Epidermal melanocyte (primary cell): Measurements from ENCODE around the gene FAHD2A.
"Not testable (repeated sequence)": the region's sequence is repeated elsewhere in the genome, so short reads cannot be mapped to it uniquely, and the experiment has no call there.

Experiments used
- DNase-seq: peaks from one replicate; pipeline ENCODE4 v3.0.0; 2011; ENCODE audit warnings: low spot score; ENCODE audit not compliant: insufficient read length

The FAHD2A gene

DNA sequence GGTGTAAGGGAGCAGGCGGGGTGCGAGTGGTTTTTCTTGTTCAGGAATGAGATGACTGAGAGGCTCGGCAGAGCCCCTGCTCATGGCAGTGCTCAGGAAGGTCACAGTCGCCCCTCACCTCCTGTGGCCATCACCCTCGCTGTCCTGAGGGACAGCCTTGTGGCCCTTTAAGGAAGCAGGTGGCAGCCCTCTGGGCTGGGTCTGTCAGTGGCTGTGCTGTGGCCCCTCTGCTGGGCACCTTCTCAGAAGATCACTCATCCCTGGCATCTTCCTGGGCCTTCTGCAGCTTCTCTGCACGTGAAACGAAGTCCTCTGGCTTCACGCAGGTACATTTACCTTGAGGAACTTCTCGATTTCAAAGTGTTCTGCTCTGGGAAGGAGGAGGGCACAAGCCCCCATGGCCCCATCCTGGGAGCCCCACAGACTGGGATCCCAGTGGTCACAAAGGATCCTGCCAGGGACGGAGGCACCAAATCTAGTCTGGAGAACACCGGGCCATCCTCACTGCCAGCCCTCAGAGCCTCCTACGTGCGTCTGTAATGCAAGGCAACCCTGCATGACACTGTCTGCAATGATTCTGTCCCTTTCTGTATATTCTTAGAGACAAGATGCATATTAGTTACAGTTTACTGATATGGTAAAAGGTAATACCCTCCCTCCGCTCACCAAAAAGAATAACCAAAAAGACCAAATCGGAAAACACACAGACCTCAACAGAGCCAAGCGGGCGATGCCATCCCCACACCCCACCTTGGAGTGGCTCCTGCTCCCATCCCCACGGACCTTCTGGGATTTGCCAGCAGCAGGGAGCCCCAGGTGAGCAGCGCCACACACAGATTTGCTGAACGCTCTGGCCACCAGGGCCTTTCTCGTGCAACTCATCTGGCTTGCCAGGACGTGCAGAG, 25.9 kb upstream of the FAHD2A start:
- no peak for DNase-seq

DNA sequence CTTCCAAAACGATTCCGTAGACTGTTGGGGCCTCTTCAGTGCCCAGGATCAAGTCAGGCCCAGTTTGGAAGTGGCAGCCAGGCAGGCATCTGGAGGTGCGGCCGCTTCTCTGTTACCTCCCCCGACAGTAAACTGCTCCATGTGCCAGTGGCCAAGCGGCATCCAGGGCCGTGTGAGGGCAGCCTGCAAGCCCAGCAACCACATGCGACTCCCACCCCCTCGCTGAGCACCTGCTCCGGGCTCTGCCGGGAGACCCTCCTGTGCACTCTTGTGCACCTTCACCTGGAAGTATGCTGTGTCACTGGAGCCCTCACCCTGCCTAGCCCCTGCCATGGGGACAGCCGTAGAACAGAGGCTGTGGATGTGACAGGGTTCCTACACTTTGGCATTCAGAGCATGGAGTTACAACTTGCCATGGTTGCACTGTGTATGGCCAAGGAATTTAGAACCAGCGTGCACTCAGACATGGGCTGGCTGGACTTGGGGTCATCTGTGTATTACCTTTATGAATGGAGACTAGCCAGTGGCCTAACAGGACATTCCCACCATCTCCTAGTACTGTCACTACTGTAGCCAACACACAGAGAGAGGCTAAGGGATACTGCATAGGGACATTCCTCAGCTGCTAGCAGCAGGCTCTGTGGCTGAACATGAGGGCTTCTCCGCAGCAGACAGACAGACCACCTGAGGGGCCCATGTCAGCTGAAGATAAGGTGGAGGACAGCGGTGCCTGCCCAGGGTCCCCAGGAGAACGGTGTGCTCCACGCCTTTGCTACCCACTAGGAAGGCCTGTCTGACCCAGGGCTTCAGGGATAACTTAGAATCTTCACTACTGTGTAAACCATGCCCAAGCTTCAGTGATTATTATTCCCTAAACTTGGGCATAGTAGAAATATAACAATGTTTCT, 25.0 kb upstream of the FAHD2A start:
- DNase-seq = no peak

DNA sequence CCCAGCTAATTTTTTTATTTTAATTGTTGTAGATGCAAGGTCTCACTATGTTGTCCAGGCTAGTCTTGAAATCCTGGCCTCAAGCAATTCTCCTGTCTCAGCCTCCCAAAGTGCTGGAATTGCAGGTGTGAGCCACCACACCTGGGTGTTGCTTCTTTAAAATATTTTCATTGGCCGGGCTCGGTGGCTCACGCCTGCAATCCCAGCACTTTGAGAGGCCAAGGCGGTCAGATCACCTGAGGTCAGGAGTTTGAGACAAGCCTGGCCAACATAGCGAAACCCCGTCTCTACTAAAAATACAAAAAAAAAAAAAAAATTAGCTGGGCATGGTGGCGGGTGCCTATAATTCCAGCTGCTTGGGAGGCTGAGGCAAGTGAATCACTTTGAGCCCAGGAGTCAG, 24.2 kb upstream of the FAHD2A start:
- DNase-seq = not testable (repeated sequence)

DNA sequence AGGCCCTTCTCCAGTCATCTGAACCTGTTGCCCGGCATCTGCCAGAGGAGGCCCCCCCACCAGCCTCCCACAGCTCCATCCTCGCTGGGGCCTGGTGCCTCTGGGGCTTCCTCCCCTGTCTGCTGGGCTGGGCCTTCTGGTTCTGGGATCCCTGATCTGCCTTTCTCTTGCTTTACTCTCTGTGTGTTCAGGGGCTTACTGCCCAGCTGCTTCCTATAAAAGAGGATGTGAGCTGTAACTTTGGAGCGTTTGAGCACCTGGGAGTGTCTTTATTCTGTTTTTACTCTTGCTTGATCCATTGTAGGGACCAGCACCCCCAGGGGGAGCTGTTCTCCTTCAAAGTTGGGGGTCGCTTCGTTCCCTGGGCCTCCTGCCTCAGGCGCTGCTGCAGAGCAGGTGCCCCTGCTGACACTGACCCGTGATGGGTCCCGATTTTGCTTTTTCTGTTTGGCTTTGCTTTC, 23.1 kb upstream of the FAHD2A start:
- no peak for DNase-seq

DNA sequence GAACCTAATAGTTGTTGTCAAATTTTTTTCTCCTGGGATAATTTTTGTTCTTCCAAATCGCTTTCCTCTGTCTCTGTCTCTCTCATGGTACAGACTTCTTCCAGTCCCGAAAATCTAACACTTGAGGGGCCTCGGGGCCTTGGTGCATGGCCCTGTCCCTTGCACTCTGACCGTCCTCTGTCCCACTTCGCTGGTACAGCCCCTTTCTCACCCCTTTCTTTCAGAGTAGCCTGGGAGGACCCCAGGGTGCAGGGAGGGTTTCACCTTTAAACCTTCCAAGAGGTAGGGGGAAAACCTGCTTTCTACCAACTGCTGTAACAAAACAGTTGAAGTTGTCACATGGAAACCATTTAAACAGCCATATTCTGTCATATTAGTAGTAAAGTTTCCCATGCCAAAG, 22.2 kb upstream of the FAHD2A start:
- DNase-seq = no peak

DNA sequence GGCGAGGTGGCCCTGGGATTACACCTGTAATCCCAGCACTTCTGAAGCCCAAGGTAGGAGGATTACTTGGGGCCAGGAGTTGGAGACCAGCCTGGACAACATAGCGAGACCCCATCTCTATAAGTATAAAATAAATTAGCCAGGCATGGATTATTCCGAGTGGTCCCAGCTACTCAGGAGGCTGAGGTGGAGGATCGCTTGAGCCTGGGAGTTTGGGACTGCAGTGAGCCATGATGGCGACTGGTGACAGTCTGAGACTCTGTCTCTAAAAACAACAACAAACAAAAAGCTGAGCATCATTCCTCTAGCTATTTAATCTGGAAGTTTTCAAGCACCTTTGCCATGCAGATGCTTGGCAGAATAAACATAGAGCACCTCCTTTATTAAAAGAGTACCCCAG, 21.8 kb upstream of the FAHD2A start:
- DNase-seq = no peak

DNA sequence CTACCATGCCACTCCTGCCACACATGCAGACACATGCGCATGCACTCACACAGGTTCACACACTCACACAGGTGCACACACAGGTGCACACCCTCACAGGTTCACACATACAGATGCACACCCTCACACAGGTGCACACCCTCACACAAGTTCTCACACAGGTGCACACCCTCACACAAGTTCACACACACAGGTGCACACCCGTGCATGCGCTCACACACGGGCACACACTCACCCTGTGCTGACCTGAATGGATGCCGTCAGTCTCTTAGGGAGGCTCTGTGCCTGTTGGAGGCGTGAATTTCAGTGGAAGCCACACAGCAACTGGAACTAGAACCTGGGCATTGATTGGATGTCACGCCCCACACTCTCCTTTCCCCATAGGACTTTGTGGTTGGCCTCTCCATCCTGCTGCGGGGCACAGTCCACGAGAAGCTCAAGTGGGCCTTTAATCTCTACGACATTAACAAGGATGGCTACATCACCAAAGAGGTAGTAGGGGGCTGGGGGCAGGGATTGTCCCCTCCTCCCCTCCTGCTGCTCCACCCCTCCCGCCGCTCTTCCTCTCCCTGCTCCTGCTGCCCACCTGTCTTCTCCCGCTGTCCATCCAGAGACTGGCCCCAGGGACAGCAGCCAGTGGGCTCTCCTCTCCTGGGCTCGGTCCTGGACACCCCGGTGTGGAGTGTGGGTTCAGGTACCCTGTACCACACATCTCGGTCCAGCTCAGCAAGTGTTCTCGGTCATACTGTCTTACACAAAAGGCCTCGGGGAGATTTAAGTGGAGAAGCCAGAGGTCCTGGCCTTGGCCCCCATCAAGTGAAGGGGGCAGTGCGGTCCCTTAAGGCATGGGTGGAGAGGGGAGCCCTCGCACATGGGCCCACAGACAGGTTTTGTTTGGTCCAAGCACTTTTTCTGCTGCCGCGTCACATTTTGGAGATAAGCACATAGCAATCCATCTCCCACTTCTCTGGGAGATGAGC, 21.0 kb upstream of the FAHD2A start:
- DNase-seq = no peak

DNA sequence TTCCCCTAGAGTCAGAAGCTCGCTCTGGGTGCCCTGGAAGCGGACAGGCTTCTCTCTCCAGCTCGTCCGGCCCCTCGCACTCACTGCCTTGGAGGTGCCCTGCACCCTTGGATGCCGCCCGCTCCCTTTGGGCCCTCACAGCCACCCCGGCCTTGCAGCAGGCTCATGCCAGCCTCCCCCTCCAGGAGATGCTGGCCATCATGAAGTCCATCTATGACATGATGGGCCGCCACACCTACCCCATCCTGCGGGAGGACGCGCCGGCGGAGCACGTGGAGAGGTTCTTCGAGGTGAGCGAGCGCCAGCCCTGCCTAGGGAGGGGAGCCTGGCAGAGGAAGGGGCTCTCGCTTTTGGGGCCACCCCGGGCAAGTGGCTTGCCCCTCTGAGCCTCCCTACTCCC, 20.3 kb upstream of the FAHD2A start:
- no peak for DNase-seq

DNA sequence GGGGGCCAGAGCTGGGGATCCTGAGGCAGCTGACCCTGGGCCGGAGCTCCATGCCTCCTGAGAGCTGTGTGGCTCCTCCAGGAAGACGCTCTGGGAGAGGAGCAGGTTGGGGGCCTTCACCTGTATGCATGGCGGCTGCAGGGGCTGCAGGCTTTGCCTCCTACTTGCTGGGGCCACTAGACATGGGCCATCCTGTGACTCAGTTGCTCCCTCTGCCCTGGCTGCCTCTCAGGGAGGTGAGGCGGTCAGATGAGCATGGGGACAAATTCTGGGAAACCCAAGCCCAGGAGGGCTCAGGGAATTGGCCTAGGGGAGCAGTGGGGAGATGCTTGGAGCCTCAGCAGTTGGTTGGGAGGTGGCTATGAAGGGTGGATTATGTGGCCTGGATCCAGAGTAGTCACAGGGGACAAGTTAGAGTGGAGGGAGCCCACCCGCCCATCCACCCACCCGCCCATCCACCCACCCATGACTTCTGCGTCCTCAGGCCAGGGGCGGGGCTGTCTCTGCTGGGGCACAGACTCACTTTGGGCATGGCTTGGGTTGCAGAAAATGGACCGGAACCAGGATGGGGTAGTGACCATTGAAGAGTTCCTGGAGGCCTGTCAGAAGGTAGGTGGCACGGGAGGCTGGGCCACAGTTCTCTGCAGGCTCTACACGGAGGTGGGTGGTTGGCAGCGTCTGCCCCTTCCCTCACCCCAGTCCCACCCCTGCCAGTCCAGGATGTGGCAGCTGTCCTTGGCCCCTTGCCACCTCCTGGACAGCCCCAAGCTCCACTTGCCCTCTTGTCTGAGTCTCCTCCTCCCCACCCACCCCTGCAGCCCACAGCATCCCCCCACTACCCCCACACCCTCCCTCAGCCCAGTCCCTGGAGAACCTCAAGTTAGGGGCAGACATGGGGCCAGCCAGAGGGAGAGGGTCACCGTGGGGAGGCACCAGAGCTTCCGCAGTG, 19.5 kb upstream of the FAHD2A start:
- DNase-seq = no peak

DNA sequence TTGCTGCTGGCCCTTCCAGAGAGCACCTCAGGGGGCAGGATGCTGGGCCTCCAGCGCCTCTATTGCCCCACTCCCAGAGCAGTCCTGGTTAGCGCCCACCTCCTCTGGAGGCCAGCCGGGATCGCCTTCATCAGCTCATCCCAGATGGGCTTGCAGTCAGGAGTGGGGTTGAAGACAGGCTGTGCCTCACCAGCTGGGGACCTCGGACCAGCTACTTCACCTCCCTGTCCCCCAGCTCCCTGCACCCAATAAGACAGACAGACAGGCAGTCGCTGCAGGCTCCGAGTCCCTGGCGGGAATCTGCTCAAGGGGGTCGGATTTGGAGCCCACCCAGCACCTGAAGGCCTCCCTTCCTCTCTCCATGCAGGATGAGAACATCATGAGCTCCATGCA, 18.9 kb upstream of the FAHD2A start:
- no peak for DNase-seq

DNA sequence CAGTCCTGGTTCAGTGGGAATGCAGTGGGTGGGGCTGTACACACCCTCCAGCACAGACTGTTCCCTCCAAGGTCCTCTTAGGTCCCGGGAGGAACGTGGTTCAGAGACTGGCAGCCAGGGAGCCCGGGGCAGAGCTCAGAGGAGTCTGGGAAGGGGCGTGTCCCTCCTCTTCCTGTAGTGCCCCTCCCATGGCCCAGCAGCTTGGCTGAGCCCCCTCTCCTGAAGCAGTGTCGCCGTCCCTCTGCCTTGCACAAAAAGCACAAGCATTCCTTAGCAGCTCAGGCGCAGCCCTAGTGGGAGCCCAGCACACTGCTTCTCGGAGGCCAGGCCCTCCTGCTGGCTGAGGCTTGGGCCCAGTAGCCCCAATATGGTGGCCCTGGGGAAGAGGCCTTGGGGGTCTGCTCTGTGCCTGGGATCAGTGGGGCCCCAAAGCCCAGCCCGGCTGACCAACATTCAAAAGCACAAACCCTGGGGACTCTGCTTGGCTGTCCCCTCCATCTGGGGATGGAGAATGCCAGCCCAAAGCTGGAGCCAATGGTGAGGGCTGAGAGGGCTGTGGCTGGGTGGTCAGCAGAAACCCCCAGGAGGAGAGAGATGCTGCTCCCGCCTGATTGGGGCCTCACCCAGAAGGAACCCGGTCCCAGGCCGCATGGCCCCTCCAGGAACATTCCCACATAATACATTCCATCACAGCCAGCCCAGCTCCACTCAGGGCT, 17.5 kb upstream of the FAHD2A start:
- DNase-seq = no peak

DNA sequence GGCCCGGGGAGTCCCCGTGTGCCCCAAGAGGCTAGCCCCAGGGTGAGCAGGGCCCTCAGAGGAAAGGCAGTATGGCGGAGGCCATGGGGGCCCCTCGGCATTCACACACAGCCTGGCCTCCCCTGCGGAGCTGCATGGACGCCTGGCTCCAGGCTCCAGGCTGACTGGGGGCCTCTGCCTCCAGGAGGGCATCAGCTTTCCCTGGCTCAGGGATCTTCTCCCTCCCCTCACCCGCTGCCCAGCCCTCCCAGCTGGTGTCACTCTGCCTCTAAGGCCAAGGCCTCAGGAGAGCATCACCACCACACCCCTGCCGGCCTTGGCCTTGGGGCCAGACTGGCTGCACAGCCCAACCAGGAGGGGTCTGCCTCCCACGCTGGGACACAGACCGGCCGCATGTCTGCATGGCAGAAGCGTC, 16.9 kb upstream of the FAHD2A start:
- no peak for DNase-seq

DNA sequence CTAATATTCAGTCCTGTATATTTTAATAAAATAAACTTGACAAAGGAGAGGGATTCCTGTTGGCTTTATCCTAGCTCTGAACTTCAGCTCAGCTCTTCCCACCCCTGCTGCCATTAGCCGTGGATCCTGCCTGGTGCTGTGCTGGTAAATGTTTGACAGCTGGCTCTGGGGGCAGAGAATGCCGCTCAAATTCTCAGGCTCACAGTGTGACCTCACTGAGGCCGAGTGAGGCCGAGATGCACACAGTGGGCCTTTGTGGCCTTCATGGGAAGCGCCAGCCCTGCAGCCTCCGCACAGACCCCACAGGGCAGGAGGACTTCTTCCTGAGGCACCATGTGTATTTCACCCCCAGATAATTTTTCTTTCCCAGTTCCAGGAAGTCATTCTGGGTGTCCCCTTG, 16.5 kb upstream of the FAHD2A start:
- no peak for DNase-seq

DNA sequence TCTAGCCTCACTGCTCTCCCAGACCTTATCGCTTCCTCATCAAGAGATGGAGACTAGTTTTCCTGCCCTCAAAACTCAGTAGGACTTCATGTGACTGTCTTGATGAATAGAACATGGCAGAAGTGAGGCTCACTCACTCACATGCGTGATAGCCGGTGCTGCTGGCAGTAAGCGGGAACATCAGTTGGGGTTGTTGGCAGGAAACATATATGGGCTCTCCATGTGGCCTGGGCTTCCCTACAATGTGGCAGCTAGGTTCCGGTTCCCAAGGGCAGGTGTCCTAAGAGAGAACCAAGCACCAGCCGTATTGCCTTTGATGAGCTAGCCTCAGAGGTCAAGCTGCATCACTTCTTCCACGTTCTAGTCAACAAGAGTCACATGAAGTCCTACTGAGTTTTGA, 15.2 kb upstream of the FAHD2A start:
- no peak for DNase-seq

DNA sequence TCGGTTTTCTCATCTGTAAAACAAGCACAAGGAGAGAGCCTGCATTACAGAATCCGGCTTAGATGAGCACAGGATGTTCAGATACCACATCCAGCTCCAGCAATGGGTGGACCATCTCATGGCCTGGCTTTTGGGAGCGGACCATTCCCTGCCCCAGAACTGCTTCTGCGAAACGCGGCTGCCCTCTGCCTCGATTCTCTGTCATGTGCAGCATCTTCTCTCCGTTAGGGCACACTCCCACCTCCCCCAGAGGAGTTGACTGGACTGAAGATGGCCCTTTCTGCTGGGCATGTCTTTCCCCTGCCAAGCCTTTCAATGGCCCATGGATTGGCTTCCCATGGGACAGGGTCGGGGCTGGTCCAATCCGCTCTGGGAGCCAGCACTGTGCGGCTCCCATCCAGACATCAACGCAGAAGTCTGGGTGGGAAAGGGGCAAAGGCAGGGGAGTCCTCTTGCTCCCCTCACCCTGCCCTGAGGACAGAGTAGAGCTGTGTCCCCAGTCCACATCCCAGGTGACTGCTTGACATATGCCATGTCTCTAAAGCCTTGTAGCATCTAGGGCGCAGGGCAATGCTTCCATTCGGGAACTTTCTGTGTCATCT, 14.3 kb upstream of the FAHD2A start:
- DNase-seq = no peak

DNA sequence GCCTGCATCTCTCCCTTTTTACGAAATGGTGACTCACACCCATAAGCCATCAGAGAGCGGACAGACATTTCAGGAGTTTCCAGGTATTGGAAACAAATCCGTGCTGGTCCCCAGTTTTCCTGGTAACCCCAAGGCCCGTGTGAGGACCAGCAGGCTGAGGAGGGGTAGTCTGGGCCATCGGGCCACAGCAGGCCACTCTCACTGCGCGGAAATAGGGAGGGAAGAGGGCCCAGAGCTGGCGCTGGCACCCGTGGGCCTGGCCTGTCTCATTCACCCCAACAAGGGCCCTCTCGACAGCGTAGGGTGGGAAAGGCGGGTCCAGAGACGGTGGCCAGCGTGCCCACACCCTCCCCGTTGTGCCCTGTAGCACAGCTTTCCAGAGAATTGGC, 13.7 kb upstream of the FAHD2A start:
- no peak for DNase-seq

DNA sequence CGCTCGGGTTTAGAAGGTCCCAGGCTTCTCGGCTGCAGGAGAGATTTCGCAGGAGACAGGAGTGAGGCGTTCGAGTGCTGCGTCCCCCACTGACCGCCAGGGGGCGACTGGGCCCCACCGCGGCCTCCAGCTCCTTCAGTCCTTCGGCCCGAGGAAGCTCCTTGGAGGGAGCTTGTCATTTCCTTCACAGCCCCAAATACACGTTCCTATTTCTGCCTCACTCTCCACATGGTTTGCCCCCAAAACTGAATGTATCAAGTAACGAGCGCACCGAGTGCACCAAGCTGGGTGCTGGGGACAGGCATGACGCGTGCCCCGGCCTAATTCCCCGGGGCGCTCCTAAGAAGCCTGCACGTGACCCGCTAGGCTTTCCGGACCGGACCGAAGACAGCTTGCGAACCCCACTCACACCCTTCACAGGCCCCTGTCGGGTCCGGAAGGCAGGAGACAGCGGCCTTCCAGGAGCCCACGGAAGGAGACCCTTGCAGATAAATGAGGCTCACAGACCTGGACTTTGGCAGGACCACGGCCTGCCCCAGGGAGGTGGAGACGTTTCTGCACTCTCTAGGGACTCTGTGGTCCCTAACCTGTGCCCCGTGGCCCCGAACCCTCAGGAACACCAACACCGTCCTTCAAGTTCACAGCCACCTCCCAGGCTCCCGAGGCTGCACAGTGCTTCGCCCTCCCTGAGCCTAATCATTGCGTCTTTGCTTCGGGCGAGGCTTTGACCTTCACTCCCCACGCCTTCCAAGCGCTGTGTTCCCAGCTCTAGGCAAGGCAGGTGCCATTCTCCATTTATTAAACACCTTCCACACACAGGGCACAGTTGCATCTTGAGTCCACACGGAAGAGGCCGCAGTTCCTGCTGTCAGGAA, 13.0 kb upstream of the FAHD2A start:
- peak; percentile 73 for DNase-seq

DNA sequence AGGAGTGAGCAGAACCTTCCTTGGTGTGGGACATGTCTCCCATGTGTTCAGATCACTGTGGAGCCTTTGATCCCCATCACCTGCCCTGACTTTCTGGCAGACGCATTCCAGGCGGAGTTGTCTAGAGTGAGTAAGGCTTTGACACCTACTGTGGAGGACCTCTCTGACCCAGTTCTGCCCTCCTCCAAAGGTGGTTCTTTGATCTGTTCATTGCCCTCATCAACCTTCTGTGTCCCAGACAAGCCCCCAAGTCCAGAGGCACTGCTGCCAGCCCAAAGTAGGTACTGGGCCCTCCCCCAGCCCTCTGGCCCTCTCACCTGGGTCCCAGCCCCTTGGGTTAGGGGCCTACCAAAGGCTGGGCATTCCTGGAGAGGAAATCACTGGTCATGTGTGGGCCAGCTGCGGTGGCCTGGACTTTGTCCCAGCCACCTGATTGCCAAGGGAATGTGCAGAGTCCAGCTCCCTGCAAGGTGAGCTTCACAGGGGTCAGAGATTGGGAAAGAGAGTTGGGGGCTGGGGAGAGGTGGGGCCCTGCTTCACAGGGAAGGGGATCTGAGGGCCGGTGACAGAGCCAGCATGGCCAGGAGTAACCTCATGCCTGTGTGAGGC, 12.1 kb upstream of the FAHD2A start:
- DNase-seq = no peak
